WERI-Rb-1 (cell line): ENCODE data around the gene STK10.

Source experiments
- DNase-seq: peaks from one replicate; pipeline ENCODE4 v3.0.0-alpha.2; 2020
- H3K27ac ChIP-seq: fragments of 250-450 bp; sonication (Bioruptor Pico); 2 replicates; pipeline ENCODE4 v1.5.1; 2020; ENCODE audit warnings: mild to moderate bottlenecking, moderate library complexity
- H3K27me3 ChIP-seq: fragments of 250-450 bp; sonication (Bioruptor Pico); 2 replicates; pipeline ENCODE4 v1.5.1; 2021; ENCODE audit warnings: mild to moderate bottlenecking, low read depth, moderate library complexity; ENCODE audit not compliant: insufficient read depth, severe bottlenecking
- H3K36me3 ChIP-seq: fragments of 250-450 bp; sonication (Bioruptor Pico); 2 replicates; pipeline ENCODE4 v1.5.1; 2020; ENCODE audit warnings: mild to moderate bottlenecking, moderate library complexity
- H3K4me3 ChIP-seq: 2 replicates; pipeline ENCODE4 v1.5.1; 2011; ENCODE audit warnings: low read depth, mild to moderate bottlenecking, control low read depth, low read length
- H3K9me3 ChIP-seq: fragments of 250-450 bp; sonication (Bioruptor Pico); 2 replicates; pipeline ENCODE4 v1.5.1; 2021; ENCODE audit warnings: mild to moderate bottlenecking, moderate library complexity; ENCODE audit not compliant: severe bottlenecking
- TF ChIP-seq, protein P1 (sequence below): IDR thresholded peaks from 2 replicates; pipeline ENCODE4 v1.5.1; 2011; ENCODE audit warnings: low read depth, mild to moderate bottlenecking, control low read depth, inconsistent platforms, low read length

Gene STK10

DNA sequence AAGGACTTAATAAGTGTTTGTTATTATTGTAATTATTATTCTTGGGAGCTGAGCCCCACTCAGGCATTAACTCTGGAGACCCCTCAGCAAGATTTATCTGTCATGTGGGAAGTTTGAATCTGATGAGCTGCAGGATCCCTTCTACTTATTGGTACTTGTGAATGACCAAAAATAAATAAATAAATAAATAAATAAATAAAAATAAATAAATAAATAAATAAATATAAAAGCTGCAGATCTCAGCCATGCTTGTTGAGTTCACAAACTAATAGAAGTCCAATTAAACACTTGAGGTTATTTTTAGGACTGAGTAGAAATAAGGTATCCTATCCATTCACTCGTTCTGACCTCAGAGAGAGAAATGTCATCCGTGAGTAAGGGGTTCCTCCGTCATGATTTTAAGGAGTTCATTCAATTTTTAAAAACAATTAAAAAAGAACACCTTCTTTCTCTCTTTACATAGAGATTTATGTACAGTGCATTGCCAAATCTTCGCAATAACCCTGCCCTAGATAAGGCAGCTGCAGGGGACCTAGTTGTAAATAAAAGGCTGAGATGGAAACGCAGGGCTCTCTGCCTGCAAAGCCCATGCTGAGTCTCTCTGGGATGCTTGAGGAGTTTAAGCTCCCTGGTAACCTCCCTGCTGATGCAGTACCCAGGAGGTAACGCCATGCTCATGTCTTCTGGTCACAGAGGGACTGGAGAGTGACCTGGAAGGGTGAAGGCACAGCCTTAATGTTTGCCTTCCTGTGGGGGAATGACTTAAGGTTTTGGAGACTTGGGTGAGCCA, 7.2 kb upstream of the STK10 start:
- Histone ChIP-seq H3K9me3 (no peaks in the 10 kb centered on the region), H3K27ac (no peak overlapping the region), H3K36me3 (no peaks in the 10 kb centered on the region), H3K4me3 (no peak overlapping the region), H3K27me3 (no peaks in the 10 kb centered on the region)
- no peak for DNase-seq
- TF ChIP-seq, protein P1, sequence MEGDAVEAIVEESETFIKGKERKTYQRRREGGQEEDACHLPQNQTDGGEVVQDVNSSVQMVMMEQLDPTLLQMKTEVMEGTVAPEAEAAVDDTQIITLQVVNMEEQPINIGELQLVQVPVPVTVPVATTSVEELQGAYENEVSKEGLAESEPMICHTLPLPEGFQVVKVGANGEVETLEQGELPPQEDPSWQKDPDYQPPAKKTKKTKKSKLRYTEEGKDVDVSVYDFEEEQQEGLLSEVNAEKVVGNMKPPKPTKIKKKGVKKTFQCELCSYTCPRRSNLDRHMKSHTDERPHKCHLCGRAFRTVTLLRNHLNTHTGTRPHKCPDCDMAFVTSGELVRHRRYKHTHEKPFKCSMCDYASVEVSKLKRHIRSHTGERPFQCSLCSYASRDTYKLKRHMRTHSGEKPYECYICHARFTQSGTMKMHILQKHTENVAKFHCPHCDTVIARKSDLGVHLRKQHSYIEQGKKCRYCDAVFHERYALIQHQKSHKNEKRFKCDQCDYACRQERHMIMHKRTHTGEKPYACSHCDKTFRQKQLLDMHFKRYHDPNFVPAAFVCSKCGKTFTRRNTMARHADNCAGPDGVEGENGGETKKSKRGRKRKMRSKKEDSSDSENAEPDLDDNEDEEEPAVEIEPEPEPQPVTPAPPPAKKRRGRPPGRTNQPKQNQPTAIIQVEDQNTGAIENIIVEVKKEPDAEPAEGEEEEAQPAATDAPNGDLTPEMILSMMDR = no peak

DNA sequence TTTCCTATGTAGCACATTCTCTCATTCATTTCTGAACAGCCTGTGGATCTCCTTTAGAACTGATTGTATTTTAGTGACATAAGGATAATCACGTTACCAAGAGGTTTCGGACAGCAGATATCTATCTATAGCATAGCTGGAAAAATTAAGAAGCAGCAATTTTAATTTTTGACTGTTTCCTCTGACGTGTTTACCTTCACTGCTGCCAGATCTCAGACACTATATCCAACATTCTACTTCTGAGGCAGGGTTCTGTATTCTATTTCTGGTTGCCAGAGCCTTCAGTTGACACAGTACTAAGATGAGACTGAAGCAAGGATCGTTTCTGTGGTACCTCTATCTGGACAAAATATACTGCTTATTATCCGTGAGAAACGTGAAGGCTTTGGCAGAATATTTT, 5.8 kb upstream of the STK10 start, which contains the start of gene EFCAB9:
EFCAB9 (plus strand) TSS at position 301 of the 400 bp plus-strand sequence; CDS start at position 302, 1 bp downstream.
- no peaks in the 10 kb centered on the region for H3K36me3 ChIP-seq
- H3K4me3 ChIP-seq = no peak within 1 kb of the TSS
- H3K27me3 ChIP-seq = no peaks in the 10 kb centered on the region
- H3K9me3 ChIP-seq = no peaks in the 10 kb centered on the region
- TF ChIP-seq, protein P1 = no peak
- DNase-seq = no peak
- no peak within 1 kb of the TSS for H3K27ac ChIP-seq

DNA sequence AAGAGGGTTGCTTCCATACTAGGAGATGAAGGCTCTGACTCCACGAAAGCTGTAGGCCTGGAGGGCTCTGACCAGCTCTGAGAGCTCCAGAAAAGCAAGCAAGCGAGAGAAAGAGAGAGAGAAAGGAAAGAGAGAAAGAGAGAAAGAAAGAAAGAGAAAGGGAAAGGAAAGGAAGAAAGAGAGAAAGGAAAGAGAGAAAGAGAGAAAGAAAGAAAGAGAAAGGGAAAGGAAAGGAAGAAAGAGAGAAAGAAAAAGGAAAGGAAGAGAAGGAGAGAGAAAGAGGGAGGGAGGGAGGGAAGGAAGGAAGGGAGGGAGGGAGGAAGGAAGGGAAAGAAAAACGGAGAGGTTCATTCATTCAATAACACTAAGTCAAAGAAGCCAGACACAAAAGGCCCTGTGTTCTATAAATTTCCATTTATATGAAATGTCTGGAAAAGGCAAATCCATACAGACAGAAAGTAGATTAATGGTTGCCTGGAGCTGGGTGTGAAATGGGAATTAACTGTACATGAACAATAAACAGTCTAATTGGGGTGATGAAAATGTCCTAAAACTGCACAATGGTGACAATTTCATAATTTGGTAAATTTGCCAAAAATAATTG, 1.8 kb upstream of the STK10 start:
- Histone ChIP-seq H3K4me3 (no peak overlapping the region), H3K27ac (no peak overlapping the region), H3K27me3 (no peaks in the 10 kb centered on the region), H3K36me3 (no peaks in the 10 kb centered on the region), H3K9me3 (no peaks in the 10 kb centered on the region)
- DNase-seq = no peak
- TF ChIP-seq, protein P1 = no peak

DNA sequence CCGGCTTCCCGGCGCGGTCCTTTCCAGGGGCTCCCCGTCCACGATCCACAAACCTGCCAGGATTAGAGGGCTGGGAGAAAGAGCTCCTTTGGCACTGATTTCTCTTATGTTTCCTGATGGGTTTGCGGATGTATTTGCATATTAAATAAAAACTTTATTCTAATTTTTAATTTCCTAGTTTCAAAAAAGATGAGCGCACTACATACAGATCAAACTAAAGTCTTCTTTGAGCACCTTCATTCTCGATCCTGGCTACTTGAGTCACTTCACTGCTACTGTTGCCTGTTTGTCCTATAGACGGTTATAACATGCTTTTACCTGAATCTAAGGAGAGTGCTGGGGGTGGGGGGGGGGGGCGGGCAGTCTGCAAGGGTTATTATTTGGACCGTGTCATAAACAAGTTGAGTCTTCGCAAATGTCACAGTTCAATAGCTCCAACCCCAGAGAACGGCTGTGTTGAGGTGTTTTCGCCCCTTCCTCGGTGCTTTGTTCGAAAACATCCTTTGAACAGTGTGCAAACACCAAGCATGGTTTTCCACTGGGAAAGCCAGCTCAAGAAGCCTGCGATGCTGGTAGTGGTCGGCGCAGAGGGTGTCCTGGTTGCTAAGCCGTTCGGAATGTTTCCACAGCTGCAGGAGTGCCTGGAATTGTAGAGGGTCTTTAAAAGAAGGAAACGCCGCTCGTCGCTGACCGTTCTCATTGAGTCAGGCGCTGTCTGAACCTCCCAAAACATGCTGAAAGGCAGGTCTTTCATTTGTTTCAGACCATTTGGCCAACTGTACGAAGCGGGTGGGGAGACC, 1.1 kb upstream of the STK10 start:
- DNase-seq = no peak
- Histone ChIP-seq H3K36me3 (no peaks in the 10 kb centered on the region), H3K27me3 (no peaks in the 10 kb centered on the region), H3K4me3 (peak overlapping the region; percentile 95), H3K27ac (no peak overlapping the region), H3K9me3 (no peaks in the 10 kb centered on the region)
- TF ChIP-seq, protein P1 = no peak

DNA sequence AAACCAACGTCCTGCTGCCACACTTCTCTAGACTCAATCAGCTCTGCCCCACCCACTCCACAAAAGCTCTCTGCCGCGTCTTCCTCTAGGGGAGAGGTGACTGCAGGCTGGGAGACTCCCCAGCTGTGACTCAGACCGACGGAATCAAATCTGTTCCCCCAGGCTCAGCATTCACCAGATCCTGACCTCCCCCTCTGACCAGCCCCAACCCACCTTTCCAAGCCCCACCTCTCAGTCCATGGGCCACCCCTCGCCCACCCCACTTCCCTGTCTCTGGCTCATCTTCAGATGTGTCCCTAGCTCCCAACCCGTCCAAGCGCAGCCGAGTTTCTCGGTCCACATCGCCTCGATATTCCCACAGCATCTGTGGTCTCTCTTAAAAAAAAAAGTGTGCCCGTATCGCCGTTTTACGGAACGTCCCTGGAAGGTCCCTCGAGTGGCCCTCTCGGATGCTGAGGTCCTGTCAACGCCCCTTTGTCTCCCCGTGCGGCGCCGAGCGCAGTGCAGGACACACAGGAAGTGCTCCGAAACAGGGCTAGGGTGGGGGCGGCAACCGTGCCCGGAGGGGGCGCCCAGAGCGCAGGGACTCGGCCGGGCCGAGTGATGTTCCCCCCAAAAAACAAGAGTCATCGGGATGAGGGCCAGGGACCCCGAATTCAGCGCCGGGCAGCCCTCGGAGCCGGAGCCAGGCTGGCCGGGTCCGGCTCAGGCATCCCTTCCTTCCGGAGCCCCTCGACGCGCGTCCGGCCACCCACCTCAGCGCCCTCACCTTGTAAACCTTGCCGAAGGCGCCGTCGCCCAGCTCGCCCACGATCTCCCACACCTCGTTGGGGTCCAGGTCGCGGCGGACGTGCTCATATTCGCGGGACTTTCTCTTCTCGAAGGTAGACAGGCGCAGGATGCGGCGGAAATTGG, 649 bp downstream of the STK10 start:
- H3K27me3 ChIP-seq = no peaks in the 10 kb centered on the region
- DNase-seq = peak; percentile 52
- peak overlapping the region; percentile 54 for H3K27ac ChIP-seq
- no peaks in the 10 kb centered on the region for H3K36me3 ChIP-seq
- H3K4me3 ChIP-seq = peak overlapping the region; percentile 95
- no peaks in the 10 kb centered on the region for H3K9me3 ChIP-seq
- TF ChIP-seq, protein P1 = no peak
